Calu3 (cell line): Measurements from ENCODE around the gene RASGRF2. TPM values are rescaled to one million over a fixed set of nuclear protein-coding genes. Genes with fewer than 3 reads are reported as not detected.
"Not testable (repeated sequence)": the region's sequence is repeated elsewhere in the genome, so short reads cannot be mapped to it uniquely, and the experiment has no call there.

Experiments
- BruUV-seq: library from RNA; stranded (reverse); fragments of 400-500 nt; replicated peaks from 2 replicates; lab custom pipeline; 2021; lab: Mats Ljungman, UMichigan
- CTCF ChIA-PET: fragments of 300-600 bp; sonication (Branson Sonifier 250); formaldehyde crosslinking; loops from one replicate; lab custom pipeline; 2022; ENCODE audit warnings: antibody characterized with exemption; lab: Charles Lee
- DNase-seq: peaks from one replicate; pipeline ENCODE4 v3.0.0; 2022
- H3K27ac Mint-ChIP-seq: one replicate; pipeline ENCODE4 v1.8.0; 2022; ENCODE audit warnings: mixed read lengths; ENCODE audit not compliant: unreplicated experiment
- H3K27me3 Mint-ChIP-seq: one replicate; pipeline ENCODE4 v1.8.0; 2022; ENCODE audit warnings: mixed read lengths; ENCODE audit not compliant: unreplicated experiment
- H3K36me3 Mint-ChIP-seq: one replicate; pipeline ENCODE4 v1.8.0; 2022; ENCODE audit warnings: mild to moderate bottlenecking, moderate library complexity, mixed read lengths; ENCODE audit not compliant: insufficient read depth, unreplicated experiment
- H3K4me1 Mint-ChIP-seq: one replicate; pipeline ENCODE4 v1.8.0; 2022; ENCODE audit warnings: mild to moderate bottlenecking, low read depth, mixed read lengths; ENCODE audit not compliant: unreplicated experiment
- H3K4me3 Mint-ChIP-seq: one replicate; pipeline ENCODE4 v1.8.0; 2022; ENCODE audit warnings: mild to moderate bottlenecking, low read depth, moderate library complexity, mixed read lengths; ENCODE audit not compliant: unreplicated experiment
- H3K9me3 Mint-ChIP-seq: one replicate; pipeline ENCODE4 v1.8.0; 2022; ENCODE audit warnings: low read depth, mixed read lengths; ENCODE audit not compliant: unreplicated experiment
- intact Hi-C: fragments of 100-400 bp; cut with micrococcal nuclease; formaldehyde crosslinking; loops from one replicate; pipeline ENCODE4 v1.10.0; 2022; ENCODE audit not compliant: unreplicated experiment
- total RNA-seq: library from RNA; stranded (reverse); gene quantifications from 2 replicates; pipeline ENCODE4 v1.2.3, GENCODE V29; 2022
- TF ChIP-seq, protein P1 (sequence below): fragments of 200-600 bp; IDR thresholded peaks from one replicate; pipeline ENCODE4 v1.8.0; 2022; ENCODE audit warnings: antibody characterized with exemption; ENCODE audit not compliant: unreplicated experiment

RASGRF2 gene
- total RNA-seq, 1 experiment from 2014 or later = 27.7 TPM

DNA sequence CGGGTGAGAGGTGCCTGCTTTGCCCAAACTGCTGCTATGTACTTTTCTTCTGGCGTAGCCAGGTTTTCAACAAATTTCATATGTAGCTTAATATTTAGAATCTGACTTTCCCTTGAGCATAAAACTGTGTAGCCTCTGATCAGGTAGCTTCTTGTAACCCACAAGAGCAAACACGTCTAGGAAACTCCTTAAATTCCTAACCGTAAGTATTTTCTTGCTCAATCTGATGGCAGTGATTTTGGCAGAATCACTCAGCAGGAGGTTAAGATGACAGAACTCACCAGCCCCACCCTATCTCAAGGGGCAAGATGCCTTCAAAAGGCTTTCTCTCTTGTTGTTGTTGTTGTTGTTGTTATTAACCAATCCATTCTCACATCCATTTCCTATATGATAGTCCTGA is 293.7 kb downstream of the RASGRF2 start:
- peaks cover 18% of the 10 kb centered on the region for H3K4me1 Mint-ChIP-seq
- TF ChIP-seq, protein P1, sequence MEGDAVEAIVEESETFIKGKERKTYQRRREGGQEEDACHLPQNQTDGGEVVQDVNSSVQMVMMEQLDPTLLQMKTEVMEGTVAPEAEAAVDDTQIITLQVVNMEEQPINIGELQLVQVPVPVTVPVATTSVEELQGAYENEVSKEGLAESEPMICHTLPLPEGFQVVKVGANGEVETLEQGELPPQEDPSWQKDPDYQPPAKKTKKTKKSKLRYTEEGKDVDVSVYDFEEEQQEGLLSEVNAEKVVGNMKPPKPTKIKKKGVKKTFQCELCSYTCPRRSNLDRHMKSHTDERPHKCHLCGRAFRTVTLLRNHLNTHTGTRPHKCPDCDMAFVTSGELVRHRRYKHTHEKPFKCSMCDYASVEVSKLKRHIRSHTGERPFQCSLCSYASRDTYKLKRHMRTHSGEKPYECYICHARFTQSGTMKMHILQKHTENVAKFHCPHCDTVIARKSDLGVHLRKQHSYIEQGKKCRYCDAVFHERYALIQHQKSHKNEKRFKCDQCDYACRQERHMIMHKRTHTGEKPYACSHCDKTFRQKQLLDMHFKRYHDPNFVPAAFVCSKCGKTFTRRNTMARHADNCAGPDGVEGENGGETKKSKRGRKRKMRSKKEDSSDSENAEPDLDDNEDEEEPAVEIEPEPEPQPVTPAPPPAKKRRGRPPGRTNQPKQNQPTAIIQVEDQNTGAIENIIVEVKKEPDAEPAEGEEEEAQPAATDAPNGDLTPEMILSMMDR = no peak
- H3K4me3 Mint-ChIP-seq = no peak overlapping the region
- CTCF ChIA-PET = no interaction called here
- H3K36me3 Mint-ChIP-seq = no peaks in the 10 kb centered on the region
- no peaks in the 10 kb centered on the region for H3K9me3 Mint-ChIP-seq
- no TSS peak for BruUV-seq
- intact Hi-C loops = no loop called here
- no peak overlapping the region for H3K27ac Mint-ChIP-seq
- H3K27me3 Mint-ChIP-seq = no peaks in the 10 kb centered on the region
- no peak for DNase-seq

DNA sequence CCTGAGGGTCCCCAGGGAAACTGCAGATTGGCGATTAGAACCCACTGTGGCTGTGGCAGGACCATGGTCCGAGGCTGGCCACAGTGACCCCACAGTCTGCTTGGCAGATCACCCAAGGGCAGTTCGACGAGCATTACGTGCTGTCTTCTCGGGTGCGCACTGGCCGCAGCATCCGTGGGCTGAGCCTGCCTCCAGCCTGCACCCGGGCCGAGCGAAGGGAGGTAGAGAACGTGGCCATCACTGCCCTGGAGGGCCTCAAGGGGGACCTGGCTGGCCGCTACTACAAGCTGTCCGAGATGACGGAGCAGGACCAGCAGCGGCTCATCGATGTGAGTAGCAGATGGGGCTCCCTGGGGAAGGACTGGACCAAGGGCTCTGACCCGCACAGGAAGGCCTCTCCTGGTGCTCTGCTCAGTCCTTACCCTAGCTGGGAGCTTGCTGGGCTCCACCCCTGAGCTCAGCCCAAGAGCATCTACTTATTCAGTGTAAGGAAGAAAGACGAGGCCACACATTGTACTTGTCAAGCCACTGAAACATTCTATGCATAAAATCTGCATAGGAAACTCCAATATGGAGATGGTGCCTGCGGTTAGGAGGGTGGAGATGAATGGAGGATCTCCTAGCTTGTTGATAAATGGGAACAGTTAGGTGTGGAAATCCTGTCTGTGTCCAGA is 294.9 kb downstream of the RASGRF2 start:
- peaks cover 12% of the 10 kb centered on the region for H3K4me1 Mint-ChIP-seq
- no peak overlapping the region for H3K4me3 Mint-ChIP-seq
- CTCF ChIA-PET = interaction anchor here (0.6 kb wide), 1 partner anchor 209 kb away, joined by 6 read pairs; no protein-coding TSS in a partner anchor
- intact Hi-C loops = no loop called here
- no peaks in the 10 kb centered on the region for H3K27me3 Mint-ChIP-seq
- no TSS peak for BruUV-seq
- peaks cover under 1% of the 10 kb centered on the region for H3K9me3 Mint-ChIP-seq
- no peak for DNase-seq
- no peak overlapping the region for H3K27ac Mint-ChIP-seq
- H3K36me3 Mint-ChIP-seq = no peaks in the 10 kb centered on the region
- TF ChIP-seq, protein P1 = no peak

DNA sequence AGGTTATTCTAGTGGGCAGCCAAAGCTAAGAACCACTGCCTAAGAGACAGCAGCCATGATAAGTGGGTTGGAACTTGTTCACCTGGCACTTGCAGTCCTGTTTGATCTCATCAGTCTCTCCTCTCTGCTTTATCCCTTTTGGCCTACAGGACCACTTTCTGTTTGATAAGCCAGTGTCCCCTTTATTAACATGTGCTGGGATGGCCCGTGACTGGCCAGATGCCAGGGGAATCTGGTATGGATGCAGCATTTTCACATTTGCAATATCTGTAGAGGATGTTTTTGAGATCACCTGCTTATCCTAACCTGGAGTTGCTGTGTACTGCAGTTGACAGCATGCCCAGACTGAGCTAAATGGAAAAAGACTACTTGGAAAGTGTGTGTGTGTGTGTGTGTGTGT is 296.6 kb downstream of the RASGRF2 start:
- H3K4me3 Mint-ChIP-seq = no peak overlapping the region
- BruUV-seq = no TSS peak

DNA sequence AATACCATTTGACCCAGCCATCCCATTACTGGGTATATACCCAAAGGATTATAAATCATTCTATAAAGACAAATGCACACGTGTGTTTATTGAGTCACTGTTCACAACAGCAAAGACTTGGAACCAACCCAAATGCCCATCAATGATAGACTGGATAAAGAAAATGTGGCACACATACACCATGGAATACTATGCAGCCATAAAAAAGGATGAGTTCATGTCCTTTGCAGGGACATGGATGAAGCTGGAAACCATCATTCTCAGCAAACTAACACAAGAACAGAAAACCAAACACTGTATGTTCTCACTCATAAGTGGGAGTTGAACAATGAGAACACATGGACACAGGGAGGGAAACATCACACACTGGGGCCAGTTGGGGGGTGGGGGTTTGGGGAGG is 302.6 kb downstream of the RASGRF2 start:
- BruUV-seq, H3K9me3 Mint-ChIP-seq, CTCF ChIA-PET, H3K27ac Mint-ChIP-seq, H3K27me3 Mint-ChIP-seq, DNase-seq, H3K4me3 Mint-ChIP-seq, intact Hi-C loops, H3K36me3 Mint-ChIP-seq, H3K4me1 Mint-ChIP-seq: not testable (repeated sequence)

More for the DNA sequence above, 296.6 kb downstream of the RASGRF2 start:
- Mint-ChIP-seq H3K36me3 (no peaks in the 10 kb centered on the region), H3K27ac (no peak overlapping the region), H3K27me3 (no peaks in the 10 kb centered on the region), H3K4me1 (peaks cover 7% of the 10 kb centered on the region), H3K9me3 (peaks cover 8% of the 10 kb centered on the region)
- intact Hi-C loops = no loop called here
- TF ChIP-seq, protein P1 = no peak
- DNase-seq = no peak
- CTCF ChIA-PET = no interaction called here

DNA sequence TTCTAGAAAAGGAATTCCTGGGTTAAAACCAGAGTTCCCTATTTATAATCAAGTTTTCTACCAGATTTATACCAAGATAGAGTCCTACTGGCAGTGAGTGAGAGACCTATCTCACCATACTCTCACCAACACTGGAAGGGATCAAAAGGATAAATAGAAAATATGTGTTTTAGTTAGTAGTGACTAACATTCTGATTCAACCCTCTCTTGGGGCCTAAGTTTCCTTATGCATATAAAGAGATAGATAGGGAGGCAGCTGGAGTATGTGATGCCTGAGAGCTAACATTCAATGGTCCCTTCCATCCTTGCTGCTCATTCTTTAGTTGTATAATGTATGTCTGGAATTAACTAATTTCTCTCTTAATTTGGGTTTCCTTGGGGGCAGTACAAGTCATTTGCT is 304.9 kb downstream of the RASGRF2 start:
- no peaks in the 10 kb centered on the region for H3K36me3 Mint-ChIP-seq
- intact Hi-C loops = no loop called here
- no peak overlapping the region for H3K4me3 Mint-ChIP-seq
- peaks cover 23% of the 10 kb centered on the region for H3K4me1 Mint-ChIP-seq
- BruUV-seq = no TSS peak
- TF ChIP-seq, protein P1 = no peak
- no peaks in the 10 kb centered on the region for H3K27me3 Mint-ChIP-seq
- CTCF ChIA-PET = no interaction called here
- peaks cover 9% of the 10 kb centered on the region for H3K9me3 Mint-ChIP-seq
- no peak for DNase-seq
- H3K27ac Mint-ChIP-seq = no peak overlapping the region
